Uterus (tissue), 4 donors: ENCODE data around the gene FIBIN. TPM values are rescaled to one million over a fixed set of nuclear protein-coding genes. Genes with fewer than 3 reads are reported as not detected.

Experiments used
- DNase-seq, 2 donors: peaks; one replicate each; pipeline ENCODE4 v3.0.0-alpha.2; 2019 to 2020
- H3K27ac ChIP-seq, 2 donors: fragments of 200-600 bp; sonication (generic); 1 replicate in 1 of 2; 2 replicates in 1 of 2; pipeline ENCODE4 v1.5.1; 2016 to 2018
- H3K27me3 ChIP-seq, 2 donors: fragments of 200-600 bp; sonication (generic); one replicate each; pipeline ENCODE4 v1.5.1; 2018 to 2019; ENCODE audit warnings: control low read depth in 1 of 2
- H3K36me3 ChIP-seq, 2 donors: fragments of 200-600 bp; sonication (generic); one replicate each; pipeline ENCODE4 v1.5.1; 2019; ENCODE audit warnings: control low read depth in 1 of 2
- H3K4me1 ChIP-seq, 2 donors: fragments of 200-600 bp; sonication (generic); one replicate each; pipeline ENCODE4 v1.5.1; 2018 to 2019; ENCODE audit warnings: control low read depth in 1 of 2
- H3K4me3 ChIP-seq, 2 donors: fragments of 200-600 bp; sonication (generic); 1 replicate in 1 of 2; 2 replicates in 1 of 2; pipeline ENCODE4 v1.5.1; 2018 to 2019; ENCODE audit warnings: mild to moderate bottlenecking in 1 of 2
- H3K9me3 ChIP-seq, 2 donors: fragments of 200-600 bp; sonication (generic); one replicate each; pipeline ENCODE4 v1.5.1; 2019; ENCODE audit warnings: control low read depth in 1 of 2
- CTCF ChIP-seq, 4 experiments: fragments of 200-600 bp in 2 of 4; fragments of 450-650 bp in 2 of 4; sonication (generic) in 2 of 4; IDR thresholded peaks; one replicate each; pipeline ENCODE4 v1.5.1; 2016 to 2019; ENCODE audit warnings: antibody characterized with exemption in 4 of 4, mild to moderate bottlenecking in 2 of 4, moderate library complexity in 1 of 4
- POLR2A ChIP-seq, 2 donors: fragments of 450-650 bp; IDR thresholded peaks; one replicate each; pipeline ENCODE4 v1.6.1; 2016; ENCODE audit warnings: antibody characterized with exemption in 2 of 2, mild to moderate bottlenecking in 1 of 2, moderate library complexity in 1 of 2
- intact Hi-C: fragments of 100-400 bp; cut with DNase I; formaldehyde crosslinking; loops from one replicate; pipeline ENCODE4 v1.15.1; 2023; ENCODE audit warnings: low total_unique reads
- total RNA-seq, 4 donors: library from RNA; depleted of rRNA in 3 of 4; stranded (reverse); fragments of >200 nt in 3 of 4; gene quantifications; one replicate each; pipeline versions ENCODE4 v1.1.0 to v1.2.4, GENCODE V29; 2014 to 2023
- donor health status: DM: yes; HTN: yes; CAD: no.

FIBIN gene
- total RNA-seq, 4 donors from 2014 or later: 6.8 to 40.3 (median 14.6) TPM

GRCh38 chr11:27040302-27041115, 46.6 kb downstream of the FIBIN start, which contains the start of gene BBOX1:
Gene BBOX1 (plus strand): TSS chr11:27040815. CDS start chr11:27055431, 14,616 bp downstream.
- Histone ChIP-seq H3K36me3 (no peaks in the 10 kb centered on the region), H3K9me3 (no peaks in the 10 kb centered on the region), H3K27ac (no peak within 1 kb of the TSS), H3K4me1 (no peaks in the 10 kb centered on the region), H3K4me3 (no peak within 1 kb of the TSS), H3K27me3 (no peaks in the 10 kb centered on the region)
- DNase-seq: peak in 1 of 2 donors; percentile 35
- intact Hi-C loops: no loop called here
- no peak for TF ChIP-seq POLR2A (IDR thresholded peaks at IDR 0.05)

DNA sequence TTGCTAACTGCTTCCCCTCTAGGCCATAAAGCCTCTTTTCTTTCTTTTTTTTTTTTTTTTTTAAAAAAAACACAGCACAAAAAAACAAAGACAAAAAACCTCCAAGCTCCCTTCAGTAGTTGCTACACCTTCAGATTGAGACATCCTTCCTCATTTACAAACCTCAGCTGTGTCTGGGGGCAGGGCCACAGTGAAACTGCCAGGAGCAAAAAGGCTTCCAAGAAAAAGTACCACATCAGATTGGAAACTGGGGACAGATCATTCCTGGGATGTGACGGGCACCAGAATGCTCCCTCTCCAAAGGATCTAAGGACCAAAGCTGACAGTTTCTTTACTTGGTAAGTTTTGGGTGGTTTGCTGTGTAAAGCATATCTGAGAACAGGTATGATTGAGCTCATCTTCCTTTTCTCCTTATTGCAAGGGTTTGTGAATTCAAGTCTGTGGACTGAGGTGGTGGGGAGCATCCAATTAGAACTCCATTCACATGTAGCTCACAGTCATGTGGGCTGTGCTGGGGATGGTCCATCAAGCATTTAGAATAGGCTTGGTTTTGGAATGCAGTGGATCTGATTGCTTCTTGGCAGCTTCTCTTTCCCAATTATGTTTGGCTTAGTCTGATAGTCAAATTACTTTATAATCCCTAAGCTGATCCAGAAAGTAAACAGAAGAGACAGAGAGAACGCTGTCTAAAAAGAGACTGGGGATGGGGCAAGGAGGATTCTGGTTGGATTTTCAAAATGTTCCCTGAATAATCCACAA, 47.4 kb downstream of the FIBIN start:
- no peaks in the 10 kb centered on the region for H3K27me3 ChIP-seq
- H3K4me3 ChIP-seq: no peak overlapping the region
- H3K9me3 ChIP-seq: no peaks in the 10 kb centered on the region
- no peaks in the 10 kb centered on the region for H3K4me1 ChIP-seq
- no peaks in the 10 kb centered on the region for H3K36me3 ChIP-seq
- TF ChIP-seq CTCF (IDR thresholded peaks at IDR 0.05) (no peak), POLR2A (IDR thresholded peaks at IDR 0.05) (no peak)
- no peak overlapping the region for H3K27ac ChIP-seq
- intact Hi-C loops: no loop called here
- DNase-seq: no peak

Other genes starting within 250 kb of the FIBIN start
- gene BBOX1, start 46.7 kb downstream of the FIBIN start, total RNA-seq: under 1 TPM in 1 of 4 donors, not detected in 3; 0.55 TPM